SK-N-MC (cell line): ENCODE results near the gene EXD3.

Experiments used
- EZH2 ChIP-seq: fragments of 200-600 bp; sonication (generic); IDR thresholded peaks from one replicate; pipeline ENCODE4 v1.6.1; 2017; ENCODE audit warnings: antibody characterized with exemption
- FOXP2 ChIP-seq: optimal IDR thresholded peaks from 2 replicates; pipeline ENCODE3; 2011; ENCODE audit warnings: mild to moderate bottlenecking, moderate library complexity; ENCODE audit not compliant: insufficient read depth; ENCODE audit errors: extremely low read length, control extremely low read depth
- POLR2AphosphoS5 ChIP-seq: IDR thresholded peaks from 2 replicates; pipeline ENCODE4 v1.6.1; 2012; ENCODE audit warnings: mild to moderate bottlenecking, low read depth, low read length, borderline replicate concordance

- no peak for TF ChIP-seq POLR2AphosphoS5
- TF ChIP-seq EZH2, result no peak
- TF ChIP-seq FOXP2, result no peak
Observed at GRCh38 chr9:137376386-137376785, 46.6 kb downstream of the EXD3 start.
